Jurkat, Clone E6-1 (cell line): Measurements from ENCODE around the gene UQCC5.

Experiments used
- DNase-seq: peaks from one replicate; pipeline ENCODE4 v3.0.0-alpha.2; 2011; ENCODE audit warnings: low read depth, low spot score
- H3K4me3 ChIP-seq: 2 replicates; pipeline ENCODE4 v1.5.1; 2011; ENCODE audit warnings: mild to moderate bottlenecking, low read length, control low read depth, moderate library complexity

UQCC5 gene

GRCh38 chr3:52530918-52531826 lies 5.2 kb upstream of the UQCC5 start:
- no peak overlapping the region for H3K4me3 ChIP-seq
- no peak for DNase-seq

- DNase-seq, result no peak
- peak overlapping the region; percentile 64 for H3K4me3 ChIP-seq
Observed at GRCh38 chr3:52531860-52532516, 4.4 kb upstream of the UQCC5 start.

GRCh38 chr3:52532517-52532837 lies 3.9 kb upstream of the UQCC5 start:
- DNase-seq, result no peak

DNA sequence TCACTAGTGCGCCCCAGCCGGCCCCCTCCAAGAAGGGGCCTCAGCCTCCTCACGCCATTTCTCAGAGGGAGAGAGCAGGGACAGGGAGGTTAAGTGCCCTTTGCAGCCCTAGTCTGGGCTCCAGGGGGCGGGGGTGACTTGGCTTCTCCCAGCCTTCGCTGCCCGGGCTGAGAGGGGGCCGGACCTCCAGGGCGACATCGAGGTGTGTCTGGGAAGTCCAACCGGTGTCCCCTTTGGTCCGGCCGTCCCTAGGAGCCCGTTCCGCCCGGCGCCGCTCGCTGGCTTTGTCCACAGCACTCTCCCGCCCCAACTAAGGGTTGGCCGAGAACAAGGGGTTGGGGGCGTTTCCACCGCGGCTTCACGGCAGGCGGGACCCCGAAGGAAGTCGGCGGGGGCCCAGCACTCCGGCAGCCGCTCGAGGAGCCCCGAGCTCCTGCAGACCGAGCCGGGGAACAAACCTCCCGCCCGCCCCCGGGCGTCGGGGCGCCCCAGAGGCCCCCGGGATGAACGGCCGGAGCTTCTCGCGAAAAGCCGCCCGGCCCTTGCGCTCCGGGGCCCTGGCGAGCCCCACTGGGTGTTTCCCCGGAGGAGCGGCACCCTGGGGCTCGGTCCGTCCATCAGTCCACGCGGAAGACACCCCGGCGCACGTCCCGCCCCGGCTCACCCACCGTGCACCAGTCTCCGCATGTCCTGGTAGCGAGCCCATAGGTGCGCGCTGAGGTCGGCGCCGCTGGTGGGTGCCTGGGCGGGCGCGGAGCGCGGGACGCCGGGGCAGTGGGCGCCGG lies 3.4 kb upstream of the UQCC5 start:
- H3K4me3 ChIP-seq, result peak overlapping the region; percentile 64
- DNase-seq, result no peak

More at GRCh38 chr3:52532517-52532837, 3.9 kb upstream of the UQCC5 start:
- H3K4me3 ChIP-seq, result peak overlapping the region; percentile 64

GRCh38 chr3:52533623-52534280 lies 2.7 kb upstream of the UQCC5 start, which contains the start of gene NT5DC2:
NT5DC2 (minus strand) TSS chr3:52533857; CDS start chr3:52533737, 120 bp downstream.
- DNase-seq, result peak; percentile 39
- H3K4me3 ChIP-seq, result peak within 1 kb of the TSS; percentile 64

DNA sequence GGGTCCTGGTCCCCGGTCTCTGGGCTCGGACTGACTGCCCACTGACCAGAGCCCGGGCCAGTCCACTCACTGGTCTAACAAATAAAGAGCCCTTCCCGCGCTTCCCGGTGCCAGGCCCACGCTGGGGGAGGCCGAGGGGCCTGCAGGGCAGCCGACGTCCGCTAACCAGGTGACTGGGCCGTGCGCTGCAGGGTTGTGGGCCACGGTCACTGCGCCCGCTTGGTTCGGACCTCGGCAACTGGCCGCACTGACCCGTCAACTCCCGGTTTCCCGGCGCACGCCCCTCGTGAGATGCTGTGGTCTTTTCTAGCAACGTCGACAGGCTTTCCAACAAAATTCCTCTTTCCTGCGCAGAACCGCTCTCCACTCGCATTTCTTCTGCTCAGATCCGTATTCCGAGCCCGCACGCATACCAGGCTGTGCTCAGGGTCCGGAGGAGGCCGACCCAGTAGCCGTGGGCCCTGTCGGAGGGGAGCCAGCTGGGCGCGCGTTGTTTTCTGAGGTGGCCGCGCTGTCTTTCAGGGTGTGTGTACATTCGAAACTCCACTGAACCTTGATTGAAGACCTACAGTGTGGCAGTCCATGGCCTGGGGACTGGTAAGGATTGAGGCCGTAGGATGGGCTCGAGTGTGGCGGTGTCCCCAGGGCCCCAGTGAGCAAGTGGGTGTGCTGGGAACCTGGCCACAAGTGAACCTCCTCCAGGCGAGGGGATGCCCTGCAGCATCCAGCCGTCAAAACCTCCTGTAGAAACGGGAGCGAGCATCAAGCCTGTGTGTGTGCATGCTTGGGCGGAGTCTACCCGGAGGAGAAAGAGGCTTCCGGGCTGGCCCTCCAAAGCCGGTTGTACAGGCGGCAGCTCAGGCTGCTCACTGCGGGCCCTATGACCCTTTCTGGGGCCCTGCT lies 1.9 kb upstream of the UQCC5 start:
- DNase-seq, result no peak

DNA sequence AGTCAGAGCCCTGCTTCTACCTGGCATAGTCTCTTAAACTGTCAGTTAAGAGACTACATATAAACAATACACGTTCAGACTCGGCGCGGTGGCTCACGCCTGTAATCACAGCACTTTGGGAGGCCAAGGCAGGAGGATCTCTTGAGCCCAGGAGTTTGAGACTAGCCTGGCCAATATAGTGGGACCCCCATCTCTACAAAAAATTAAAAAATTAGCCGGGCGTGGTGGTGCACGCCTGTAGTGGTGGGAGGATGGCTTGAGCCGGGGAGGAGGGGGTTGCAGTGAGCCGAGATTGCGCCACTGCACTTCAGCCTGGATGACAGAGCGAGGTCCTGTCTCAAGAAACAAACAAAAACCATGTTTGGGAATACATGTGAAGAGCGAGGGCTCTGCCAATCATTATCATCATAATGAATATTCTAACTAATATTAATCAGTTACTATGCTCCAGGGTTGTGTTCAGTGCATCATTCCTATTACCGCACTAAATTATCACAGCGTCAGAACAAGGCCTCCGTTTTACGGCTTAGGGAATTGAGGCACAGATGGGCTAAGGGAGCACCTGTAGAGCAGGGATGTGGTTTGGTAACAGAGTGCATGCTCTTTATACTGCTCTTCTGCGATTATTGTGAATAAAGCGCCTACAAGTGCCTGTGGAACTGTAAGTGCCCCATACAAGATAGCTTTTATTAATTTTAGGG lies 844 bp upstream of the UQCC5 start:
- peak overlapping the region; percentile 45 for H3K4me3 ChIP-seq
- no peak for DNase-seq

More for the DNA sequence above, 1.9 kb upstream of the UQCC5 start:
- H3K4me3 ChIP-seq, result no peak overlapping the region

GRCh38 chr3:52536112-52536368 lies 365 bp upstream of the UQCC5 start:
- DNase-seq, result no peak
- peak overlapping the region; percentile 45 for H3K4me3 ChIP-seq

DNA sequence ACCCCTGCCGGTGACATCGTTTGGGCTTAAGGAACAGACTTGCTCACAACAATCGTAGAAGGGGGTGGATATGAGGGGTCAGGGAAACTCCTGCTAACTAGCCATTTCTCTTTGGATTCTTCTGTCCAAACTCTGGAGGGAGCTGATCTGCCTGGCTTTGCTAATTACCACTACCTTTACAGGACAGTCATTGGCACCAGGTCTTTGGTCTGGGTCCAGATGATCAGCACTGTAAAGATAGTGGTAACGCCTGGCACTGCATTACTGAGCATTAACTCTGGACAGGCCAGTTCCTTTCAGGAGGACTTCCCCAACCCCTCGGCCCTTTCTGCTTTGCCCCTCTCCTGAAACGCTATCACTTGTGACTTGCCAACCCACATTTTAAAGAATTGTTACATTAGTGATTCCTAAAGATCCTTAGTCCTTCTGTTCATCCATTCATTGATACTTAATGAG lies 788 bp downstream of the UQCC5 start:
- peak overlapping the region; percentile 95 for H3K4me3 ChIP-seq
- DNase-seq, result no peak

DNA sequence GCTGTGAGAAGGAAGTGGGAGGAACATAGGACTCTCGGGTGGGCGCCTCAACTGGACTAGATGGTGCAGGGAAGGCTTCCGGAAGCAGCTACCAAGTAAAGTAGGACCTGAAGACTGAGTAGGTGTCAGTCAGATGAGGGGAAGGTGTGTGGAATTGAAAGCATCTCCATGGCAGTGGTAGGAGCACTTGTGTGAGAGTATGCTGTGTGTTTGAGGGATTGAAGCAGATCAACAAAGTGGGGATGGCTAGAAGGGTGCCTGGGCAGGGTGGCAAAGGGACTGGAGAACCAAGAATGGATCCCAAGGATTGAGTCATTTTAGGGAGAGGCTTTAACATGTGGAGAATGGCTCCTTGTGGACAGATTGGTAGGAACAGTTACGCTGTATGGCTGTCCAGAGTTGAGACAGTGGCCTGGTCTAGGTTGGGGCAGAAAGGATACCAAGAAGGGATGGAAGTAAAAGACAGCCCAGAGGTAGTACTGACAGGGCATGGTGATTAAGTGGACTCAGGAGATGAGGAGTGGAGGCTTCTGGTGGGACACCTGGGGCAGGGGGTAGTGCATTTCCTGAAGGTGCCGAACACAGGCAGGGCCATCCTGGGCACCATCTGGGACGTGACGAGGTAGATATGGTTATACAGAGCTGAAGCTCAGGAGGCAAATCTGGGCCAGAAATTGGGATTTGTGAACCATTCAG lies 1.5 kb downstream of the UQCC5 start:
- H3K4me3 ChIP-seq, result peak overlapping the region; percentile 95

GRCh38 chr3:52539010-52539653 lies 2.7 kb downstream of the UQCC5 start:
- no peak for DNase-seq
- H3K4me3 ChIP-seq, result no peak overlapping the region

More for the DNA sequence above, 1.5 kb downstream of the UQCC5 start:
- no peak for DNase-seq

- no peak overlapping the region for H3K4me3 ChIP-seq
- no peak for DNase-seq
Observed at GRCh38 chr3:52541050-52541449, 4.6 kb downstream of the UQCC5 start.

GRCh38 chr3:52544937-52545336 lies 8.5 kb downstream of the UQCC5 start:
- no peak overlapping the region for H3K4me3 ChIP-seq
- no peak for DNase-seq

DNA sequence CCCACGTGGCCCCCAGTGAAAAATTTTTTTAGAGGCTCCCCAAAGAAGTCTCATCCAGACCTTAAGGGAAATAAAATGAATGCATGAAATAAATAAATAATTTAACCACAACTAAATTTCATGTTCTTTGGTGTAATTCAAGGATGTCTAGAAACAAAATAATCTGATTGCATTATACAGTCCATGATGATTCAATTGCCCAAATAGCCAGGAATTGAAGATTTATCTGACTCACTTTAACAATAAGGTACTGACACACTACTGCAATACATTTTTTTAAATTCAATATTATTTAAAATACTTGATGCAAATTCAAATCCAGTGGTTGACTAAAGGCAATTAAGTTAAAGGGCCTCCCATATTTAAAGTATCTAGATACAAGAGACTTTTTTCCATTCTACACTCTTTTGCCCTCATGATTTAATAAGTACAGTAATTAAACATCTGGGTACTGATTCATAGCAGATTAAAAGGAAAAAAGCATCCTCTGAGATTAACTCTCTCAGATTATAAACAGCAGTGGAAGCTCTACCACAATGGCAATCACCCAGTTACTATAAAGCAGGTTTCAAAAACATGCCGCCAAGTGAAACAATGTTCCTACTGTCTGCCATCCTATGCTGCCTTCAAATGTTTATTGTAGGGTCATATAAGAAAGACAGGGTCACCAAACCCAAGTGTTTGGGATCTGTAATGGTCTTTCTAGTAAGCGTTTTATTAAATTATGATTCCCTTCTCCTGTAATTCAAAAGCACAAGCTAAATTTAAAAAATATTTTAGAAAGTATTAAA lies 9.9 kb downstream of the UQCC5 start:
- no peak for DNase-seq

GRCh38 chr3:52547143-52547542 lies 10.7 kb downstream of the UQCC5 start:
- DNase-seq, result no peak
- H3K4me3 ChIP-seq, result no peak overlapping the region

More for the DNA sequence above, 9.9 kb downstream of the UQCC5 start:
- H3K4me3 ChIP-seq, result no peak overlapping the region

DNA sequence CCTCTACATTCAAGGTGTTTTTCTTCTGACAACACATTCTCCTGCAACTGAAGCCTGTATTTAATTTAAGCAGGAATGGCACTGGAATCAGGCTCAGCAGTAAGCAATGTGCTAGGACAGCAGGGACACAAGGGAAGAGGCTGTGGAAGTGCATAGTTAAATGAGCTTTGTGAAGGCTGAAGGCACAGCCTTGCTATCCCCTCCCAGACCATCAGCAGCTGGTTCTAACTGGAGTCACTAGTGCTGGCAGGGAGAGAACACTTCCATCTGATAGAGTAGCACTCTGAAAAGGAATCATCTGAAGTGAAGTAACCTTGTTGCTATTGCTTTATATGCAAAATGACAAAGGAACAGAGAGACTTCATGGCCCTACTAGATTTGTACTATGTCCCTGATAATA lies 14.7 kb downstream of the UQCC5 start:
- DNase-seq, result no peak
- H3K4me3 ChIP-seq, result no peak overlapping the region
